ENCODE measurements around the gene RYR1.

Gene RYR1

GRCh38 chr19:38561053-38561606 lies 127.6 kb downstream of the RYR1 start:
- no peak for TF ChIP-seq ZFX (IDR thresholded peaks at IDR 0.05)
- TF ChIP-seq CTCF (conservative IDR thresholded peaks at IDR 0.05): no peak
- no peak overlapping the region for H3K27ac ChIP-seq

- TF ChIP-seq CTCF (conservative IDR thresholded peaks at IDR 0.05): no peak
- TF ChIP-seq ZFX (IDR thresholded peaks at IDR 0.05): no peak
- H3K27ac ChIP-seq: no peak overlapping the region
Measured at GRCh38 chr19:38561658-38562057, 128.2 kb downstream of the RYR1 start.

GRCh38 chr19:38562096-38562495 lies 128.6 kb downstream of the RYR1 start:
- no peak overlapping the region for H3K27ac ChIP-seq

GRCh38 chr19:38563475-38563874 lies 130.0 kb downstream of the RYR1 start:
- no peak overlapping the region for H3K27ac ChIP-seq
- TF ChIP-seq ZFX (IDR thresholded peaks at IDR 0.05) (no peak), CTCF (conservative IDR thresholded peaks at IDR 0.05) (no peak)

More at GRCh38 chr19:38562096-38562495, 128.6 kb downstream of the RYR1 start:
- TF ChIP-seq CTCF (conservative IDR thresholded peaks at IDR 0.05): no peak
- no peak for TF ChIP-seq ZFX (IDR thresholded peaks at IDR 0.05)

- no peak overlapping the region for H3K27ac ChIP-seq
Measured at GRCh38 chr19:38564981-38565690, 131.6 kb downstream of the RYR1 start.

GRCh38 chr19:38565691-38566105 lies 132.2 kb downstream of the RYR1 start:
- TF ChIP-seq CTCF (conservative IDR thresholded peaks at IDR 0.05): no peak
- no peak for TF ChIP-seq ZFX (IDR thresholded peaks at IDR 0.05)

More at GRCh38 chr19:38564981-38565690, 131.6 kb downstream of the RYR1 start:
- TF ChIP-seq CTCF (conservative IDR thresholded peaks at IDR 0.05): no peak
- TF ChIP-seq ZFX (IDR thresholded peaks at IDR 0.05): no peak

GRCh38 chr19:38569368-38569983 lies 136.0 kb downstream of the RYR1 start:
- H3K27ac ChIP-seq: no peak overlapping the region
- TF ChIP-seq CTCF (conservative IDR thresholded peaks at IDR 0.05): no peak
- TF ChIP-seq ZFX (IDR thresholded peaks at IDR 0.05): no peak

More at GRCh38 chr19:38565691-38566105, 132.2 kb downstream of the RYR1 start:
- no peak overlapping the region for H3K27ac ChIP-seq

All from C4-2B (cell line).